GM12865 (cell line): ENCODE results near the gene FOXA2.

ENCODE experiments used
- DNase-seq: peaks from one replicate; pipeline ENCODE4 v3.0.0; 2010; ENCODE audit warnings: low read depth
- H3K4me3 ChIP-seq: 2 replicates; pipeline ENCODE4 v1.5.1; 2011; ENCODE audit warnings: mild to moderate bottlenecking, low read depth, low read length, control low read depth
- TF ChIP-seq, protein P1 (sequence below): IDR thresholded peaks from 2 replicates; pipeline ENCODE4 v1.5.1; 2011; ENCODE audit warnings: low read length, control low read depth, low read depth, inconsistent platforms; ENCODE audit not compliant: insufficient read depth; ENCODE audit errors: missing control alignments

The FOXA2 gene

DNA sequence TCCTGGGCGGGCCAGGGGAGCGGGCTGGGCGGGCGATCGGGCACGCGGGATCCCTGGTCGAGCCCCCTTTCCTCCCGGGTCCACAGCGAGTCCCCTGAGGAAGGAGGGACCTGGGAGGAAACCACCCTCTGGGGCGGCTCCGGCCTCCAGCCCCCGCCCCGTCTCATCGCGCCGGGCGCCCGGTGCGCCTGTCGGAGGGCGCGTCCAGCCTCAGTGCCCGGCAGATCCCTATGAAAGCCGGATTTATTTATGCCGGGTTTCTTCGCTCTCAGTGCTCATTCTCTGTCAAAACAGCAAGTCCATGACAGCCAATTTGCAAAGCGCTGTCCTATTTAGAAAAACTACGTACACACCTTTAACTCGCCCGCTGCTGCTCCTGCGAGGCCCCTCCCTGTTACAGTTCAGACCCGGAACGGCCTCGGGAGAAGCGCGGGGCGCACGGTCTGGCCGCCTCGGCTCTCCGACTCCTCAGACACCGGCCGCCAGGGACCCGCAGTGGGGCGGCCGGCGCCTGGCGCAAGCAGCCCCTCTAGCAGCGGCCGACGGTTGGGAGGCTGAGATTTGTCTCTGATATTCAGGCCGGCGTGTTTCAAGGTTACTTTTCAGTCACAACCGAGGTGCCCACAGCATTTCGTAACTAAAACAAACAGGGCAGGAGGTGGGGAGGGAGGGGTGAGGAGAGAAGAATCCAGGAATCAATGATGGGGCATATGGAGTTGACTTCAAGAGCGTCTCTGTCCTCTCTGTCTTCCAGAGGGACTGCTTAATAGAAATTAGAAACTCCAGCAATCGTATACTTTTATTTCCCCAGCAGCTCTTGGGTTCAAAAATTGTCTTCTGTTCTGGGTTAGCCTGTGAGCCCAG lies 782 bp upstream of the FOXA2 start:
- no peak for DNase-seq
- TF ChIP-seq, protein P1, sequence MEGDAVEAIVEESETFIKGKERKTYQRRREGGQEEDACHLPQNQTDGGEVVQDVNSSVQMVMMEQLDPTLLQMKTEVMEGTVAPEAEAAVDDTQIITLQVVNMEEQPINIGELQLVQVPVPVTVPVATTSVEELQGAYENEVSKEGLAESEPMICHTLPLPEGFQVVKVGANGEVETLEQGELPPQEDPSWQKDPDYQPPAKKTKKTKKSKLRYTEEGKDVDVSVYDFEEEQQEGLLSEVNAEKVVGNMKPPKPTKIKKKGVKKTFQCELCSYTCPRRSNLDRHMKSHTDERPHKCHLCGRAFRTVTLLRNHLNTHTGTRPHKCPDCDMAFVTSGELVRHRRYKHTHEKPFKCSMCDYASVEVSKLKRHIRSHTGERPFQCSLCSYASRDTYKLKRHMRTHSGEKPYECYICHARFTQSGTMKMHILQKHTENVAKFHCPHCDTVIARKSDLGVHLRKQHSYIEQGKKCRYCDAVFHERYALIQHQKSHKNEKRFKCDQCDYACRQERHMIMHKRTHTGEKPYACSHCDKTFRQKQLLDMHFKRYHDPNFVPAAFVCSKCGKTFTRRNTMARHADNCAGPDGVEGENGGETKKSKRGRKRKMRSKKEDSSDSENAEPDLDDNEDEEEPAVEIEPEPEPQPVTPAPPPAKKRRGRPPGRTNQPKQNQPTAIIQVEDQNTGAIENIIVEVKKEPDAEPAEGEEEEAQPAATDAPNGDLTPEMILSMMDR = no peak
- no peak overlapping the region for H3K4me3 ChIP-seq

DNA sequence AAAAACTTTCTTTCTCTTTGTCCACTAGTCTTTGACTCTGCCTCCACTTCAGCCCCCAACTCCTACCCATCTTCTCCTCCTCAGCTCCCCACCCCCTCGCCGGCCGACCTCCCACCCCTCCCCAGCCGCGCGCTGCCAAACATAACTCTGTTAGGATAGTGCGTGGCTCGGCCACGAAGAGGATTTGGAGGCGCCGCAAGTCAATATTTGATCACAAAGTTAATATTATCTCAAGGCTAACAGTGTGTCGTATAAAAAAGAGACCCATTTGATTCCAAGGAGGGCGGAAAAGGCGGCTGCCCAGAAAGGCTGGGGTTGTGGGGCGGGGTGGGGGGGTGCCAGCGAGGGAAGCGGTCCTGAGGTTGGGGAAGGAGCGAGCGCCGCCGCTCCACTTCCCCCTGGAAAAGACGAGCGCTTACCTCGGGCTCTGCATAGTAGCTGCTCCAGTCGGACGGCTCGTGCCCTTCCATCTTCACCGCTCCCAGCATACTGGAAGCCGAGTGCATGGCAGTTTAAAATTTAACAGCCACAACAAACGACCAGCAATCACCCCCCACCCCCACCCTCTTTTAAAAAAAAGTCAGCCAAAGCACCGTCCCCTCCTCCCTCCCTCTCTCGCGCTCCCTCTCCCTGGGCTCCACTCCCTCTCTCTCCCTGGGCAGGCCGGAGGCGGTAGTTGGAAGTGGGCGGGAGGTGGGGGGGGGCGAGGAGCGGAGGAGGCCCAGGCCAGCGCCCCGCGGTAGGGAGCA lies 425 bp downstream of the FOXA2 start:
- DNase-seq = no peak
- TF ChIP-seq, protein P1 = no peak
- no peak overlapping the region for H3K4me3 ChIP-seq

DNA sequence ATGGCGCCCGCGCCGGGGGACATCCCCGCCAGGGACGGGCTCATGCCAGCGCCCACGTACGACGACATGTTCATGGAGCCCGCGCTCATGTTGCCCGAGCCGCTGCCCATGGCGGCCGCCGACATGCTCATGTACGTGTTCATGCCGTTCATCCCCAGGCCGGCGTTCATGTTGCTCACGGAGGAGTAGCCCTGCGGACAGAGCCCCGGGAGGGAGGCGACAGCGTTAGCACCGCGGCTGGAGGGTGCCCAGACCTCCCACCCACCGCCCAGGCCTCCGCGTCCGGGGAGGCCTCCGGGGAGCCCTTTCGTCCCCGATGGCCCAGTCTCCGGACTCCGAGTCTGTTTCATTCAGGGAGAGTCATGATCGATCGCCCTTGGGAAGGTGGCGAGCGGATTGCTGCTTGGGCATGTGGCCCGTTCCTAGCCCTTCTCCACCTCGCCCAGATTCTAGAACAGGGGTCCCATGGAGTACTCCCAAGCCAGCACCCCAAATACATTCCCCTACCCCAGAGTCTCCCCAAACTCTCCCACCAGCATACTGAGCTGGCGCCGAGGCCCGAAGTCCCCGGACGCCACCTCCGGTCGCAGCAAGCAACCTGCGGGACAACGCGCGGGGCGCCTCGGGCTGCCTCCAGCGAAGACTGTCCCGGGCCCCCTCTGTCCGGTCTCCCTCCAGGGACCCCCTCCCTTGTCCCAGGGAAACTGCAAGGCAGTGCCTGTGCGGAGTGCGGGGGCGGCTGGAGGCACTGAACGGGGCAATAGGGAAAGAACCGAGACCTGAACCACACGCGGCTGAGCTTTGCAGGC lies 1.2 kb downstream of the FOXA2 start:
- no peak overlapping the region for H3K4me3 ChIP-seq
- TF ChIP-seq, protein P1 = no peak

DNA sequence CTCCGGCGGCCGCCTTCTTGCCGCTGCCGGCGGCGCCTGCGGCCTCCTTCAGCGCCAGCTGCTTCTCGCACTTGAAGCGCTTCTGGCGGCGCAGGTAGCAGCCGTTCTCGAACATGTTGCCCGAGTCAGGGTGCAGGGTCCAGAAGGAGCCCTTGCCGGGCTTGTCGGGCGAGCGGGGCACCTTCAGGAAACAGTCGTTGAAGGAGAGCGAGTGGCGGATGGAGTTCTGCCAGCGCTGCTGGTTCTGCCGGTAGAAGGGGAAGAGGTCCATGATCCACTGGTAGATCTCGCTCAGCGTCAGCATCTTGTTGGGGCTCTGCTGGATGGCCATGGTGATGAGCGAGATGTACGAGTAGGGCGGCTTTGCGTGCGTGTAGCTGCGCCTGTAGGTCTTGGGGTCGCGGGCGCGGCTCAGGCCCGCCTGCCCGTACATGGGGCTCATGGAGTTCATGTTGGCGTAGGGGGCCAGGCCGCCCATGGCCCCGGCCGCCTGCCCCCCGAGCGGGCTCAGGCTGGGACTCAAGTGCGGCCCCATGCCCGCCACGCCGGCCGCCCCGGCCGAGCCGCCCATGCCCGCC lies 1.9 kb downstream of the FOXA2 start:
- TF ChIP-seq, protein P1 = no peak
- H3K4me3 ChIP-seq = no peak overlapping the region
- DNase-seq = no peak

More for the DNA sequence above, 1.2 kb downstream of the FOXA2 start:
- DNase-seq = no peak

DNA sequence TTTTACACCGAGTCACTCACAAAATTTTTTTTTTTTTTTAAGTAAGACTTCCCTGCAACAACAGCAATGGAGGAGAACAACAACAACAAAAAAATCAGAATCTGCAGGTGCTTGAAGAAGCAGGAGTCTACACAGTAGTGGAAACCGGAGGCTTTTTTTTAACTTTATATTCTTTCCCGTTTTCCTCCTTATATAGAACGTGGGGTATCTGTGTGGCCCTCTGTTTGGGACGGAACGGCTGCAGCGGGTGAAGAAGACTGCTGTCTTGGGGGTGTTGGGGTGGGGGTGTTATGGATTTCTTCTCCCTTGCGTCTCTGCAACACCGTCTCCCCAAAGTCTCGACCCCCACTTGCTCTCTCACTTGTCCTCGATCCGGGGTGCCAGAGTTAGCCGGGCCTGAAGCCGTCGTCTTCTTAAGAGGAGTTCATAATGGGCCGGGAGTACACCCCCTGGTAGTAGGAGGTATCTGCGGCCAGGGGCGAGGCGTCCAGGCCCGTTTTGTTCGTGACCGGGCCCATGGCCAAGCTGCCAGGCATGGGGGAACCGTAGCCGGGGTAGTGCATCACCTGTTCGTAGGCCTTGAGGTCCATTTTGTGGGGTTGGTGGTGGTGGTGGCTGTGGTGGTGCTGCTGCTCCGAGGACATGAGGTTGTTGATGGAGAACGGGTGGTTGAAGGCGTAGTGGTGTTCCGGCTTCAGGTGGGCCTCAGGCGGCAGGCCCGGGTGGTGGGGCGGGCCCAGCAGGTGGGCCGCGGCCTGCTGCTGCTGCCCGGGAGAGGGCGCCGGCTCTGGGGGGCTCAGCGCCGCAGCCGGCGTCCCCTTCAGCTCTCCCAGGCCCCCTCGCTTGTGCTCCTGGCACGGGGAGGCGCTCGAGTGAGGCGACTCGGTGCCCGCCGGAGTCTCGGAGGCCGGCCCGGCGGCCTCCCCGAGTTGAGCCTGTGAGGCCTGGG lies 2.7 kb downstream of the FOXA2 start:
- TF ChIP-seq, protein P1 = no peak
- no peak overlapping the region for H3K4me3 ChIP-seq
- DNase-seq = no peak
